ENCODE measurements around the gene TLCD1. TPM values are rescaled to one million over a fixed set of nuclear protein-coding genes. Genes with fewer than 3 reads are reported as not detected.
"Not testable (repeated sequence)": the region's sequence is repeated elsewhere in the genome, so short reads cannot be mapped to it uniquely, and the experiment has no call there.

The TLCD1 gene
- total RNA-seq, 2 donors from 2014 or later: 1.5 to 9.7 TPM

DNA sequence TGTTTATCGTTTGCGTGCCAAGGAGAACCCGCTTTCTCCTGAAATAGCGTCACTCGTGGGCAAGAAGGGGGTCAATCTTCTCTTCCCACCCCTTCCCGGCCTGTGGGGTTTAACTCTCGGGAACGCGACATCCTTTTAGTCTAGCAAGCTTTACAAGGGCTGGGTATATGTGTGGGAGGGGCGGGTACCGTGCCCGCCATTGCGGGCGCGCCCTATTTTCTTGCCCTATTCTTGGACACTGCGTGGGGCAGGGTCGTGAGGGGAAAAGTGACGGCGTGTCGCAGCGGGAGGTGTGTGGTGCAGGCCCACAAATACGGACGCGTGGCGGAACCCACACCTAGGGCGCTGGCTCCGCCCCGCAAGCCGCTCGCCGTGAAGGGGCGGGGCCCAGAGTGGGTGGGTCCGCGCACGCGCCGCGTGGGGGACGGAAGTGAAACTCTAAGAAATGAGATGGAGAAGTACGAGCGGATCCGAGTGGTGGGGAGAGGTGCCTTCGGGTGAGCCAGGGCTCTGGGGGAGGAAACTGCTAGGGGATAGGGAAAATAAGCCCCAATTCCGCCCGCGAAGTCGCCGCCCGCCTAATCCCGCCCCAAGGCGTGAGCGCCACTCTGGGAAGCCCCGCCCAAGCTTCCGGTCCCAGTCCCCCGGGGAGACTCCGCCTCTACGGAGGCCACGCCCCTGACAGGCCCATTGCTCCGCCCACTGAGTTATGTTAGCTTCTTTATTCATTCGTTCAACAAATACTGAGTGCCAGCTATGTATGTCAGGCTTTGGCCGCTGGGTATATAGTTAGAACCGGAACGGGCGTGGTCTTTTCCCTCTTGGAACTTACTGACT lies 2.5 kb upstream of the TLCD1 start, which contains the start of gene NEK8:
TSS of gene NEK8 (plus strand) at position 425 of the 837 bp plus-strand sequence. CDS start at position 451, 26 bp downstream.
- Mint-ChIP-seq H3K27ac (peak within 1 kb of the TSS; percentile 95 to 98), H3K27me3 (no peaks in the 10 kb centered on the region), H3K9me3 (no peaks in the 10 kb centered on the region), H3K36me3 (peaks cover 14% of the 10 kb centered on the region), H3K4me3 (peak within 1 kb of the TSS; percentile 91), H3K4me1 (ENCODE audit: low read depth in 2 of 2) (peaks cover 47 to 50% of the 10 kb centered on the region in 2 donors)
- DNase-seq (ENCODE audit: low spot score) (peak; percentile 96), ATAC-seq (peak; percentile 74 to 84)

DNA sequence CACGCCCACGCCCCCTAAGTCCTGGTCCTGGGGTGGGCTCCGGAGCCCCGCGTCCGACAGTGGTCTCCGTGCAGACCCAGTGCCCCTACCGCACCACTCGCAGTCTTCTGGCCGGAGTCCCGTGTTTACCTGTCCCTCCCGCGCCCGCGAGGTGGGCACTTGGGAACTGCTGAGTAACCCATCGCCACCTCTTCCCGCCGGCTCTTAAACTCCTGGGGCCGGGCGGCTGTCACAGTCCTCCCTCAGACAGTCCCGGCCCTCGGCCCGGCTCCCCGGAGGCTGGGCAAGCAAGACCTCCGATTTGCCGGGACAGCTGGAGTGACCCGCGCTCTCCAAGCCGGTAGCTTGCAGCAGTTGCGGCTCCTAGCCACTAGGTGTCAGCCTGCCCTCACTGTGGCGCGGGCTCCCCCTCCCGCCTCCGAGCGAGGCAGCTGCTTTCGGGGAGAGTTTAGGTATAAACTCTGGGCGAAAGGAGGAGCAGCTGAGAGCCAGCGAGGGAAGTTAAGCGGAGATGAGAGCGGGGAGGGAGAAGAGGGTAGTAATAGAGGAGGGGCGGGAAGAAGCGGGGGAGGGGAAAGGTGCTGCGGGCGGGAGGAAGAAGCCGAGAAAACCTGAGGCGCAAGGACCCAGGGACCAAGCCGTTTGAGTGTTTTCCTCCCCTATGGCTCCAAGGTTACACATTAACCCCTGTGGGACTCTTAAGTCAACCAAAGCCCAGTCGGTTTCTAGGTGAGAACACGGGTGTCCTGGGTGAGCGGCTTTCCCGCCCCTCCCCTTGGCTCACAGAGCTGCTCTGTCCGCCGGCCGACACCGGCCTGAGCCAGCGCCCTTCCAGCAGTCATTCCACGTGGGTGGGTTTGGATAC lies 826 bp upstream of the TLCD1 start:
- ATAC-seq (peak; percentile 69 to 76), DNase-seq (ENCODE audit: low spot score) (peak; percentile 93)
- Mint-ChIP-seq H3K4me3 (peak overlapping the region; percentile 91), H3K9me3 (no peaks in the 10 kb centered on the region), H3K27ac (peak overlapping the region; percentile 95 to 98), H3K4me1 (ENCODE audit: low read depth in 2 of 2) (peaks cover 55 to 56% of the 10 kb centered on the region in 2 donors), H3K27me3 (no peaks in the 10 kb centered on the region), H3K36me3 (peaks cover 18% of the 10 kb centered on the region)

DNA sequence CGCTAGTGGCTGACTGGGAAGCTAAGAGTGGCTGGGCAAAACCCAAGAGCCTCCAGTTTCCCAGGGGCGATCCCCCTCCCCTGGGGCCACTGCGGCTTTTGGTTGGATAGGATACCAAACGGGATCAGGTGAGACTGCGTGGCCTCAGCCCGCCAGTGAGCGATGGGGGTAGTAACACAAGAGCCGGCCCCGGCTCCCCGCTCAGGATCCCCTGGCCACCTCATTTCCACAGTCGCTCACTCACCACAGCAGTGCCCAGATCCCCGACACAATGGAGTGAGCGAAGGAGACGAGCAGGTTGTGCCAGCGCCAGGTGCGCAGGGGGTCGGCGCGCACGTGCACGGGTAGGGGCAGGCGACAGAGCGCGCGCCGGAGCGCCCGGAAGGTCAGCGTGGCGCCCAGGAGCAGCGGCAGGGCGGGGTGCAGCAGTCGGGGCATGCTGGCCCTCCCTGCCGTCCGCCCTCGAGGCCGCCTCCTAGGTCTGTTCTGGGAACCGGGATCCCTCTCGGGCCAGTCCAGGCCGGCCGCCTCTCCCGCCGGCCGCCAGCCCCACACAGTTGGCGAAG lies 290 bp downstream of the TLCD1 start:
- H3K4me1 Mint-ChIP-seq (ENCODE audit: low read depth in 2 of 2): peaks cover 61 to 62% of the 10 kb centered on the region in 2 donors
- peaks cover 24% of the 10 kb centered on the region for H3K36me3 Mint-ChIP-seq
- H3K27ac Mint-ChIP-seq: peak overlapping the region; percentile 38 to 80
- DNase-seq (ENCODE audit: low spot score) (no peak), ATAC-seq (peak in 1 of 2 donors; percentile 8)
- peak overlapping the region; percentile 97 for H3K4me3 Mint-ChIP-seq
- H3K9me3 Mint-ChIP-seq: no peaks in the 10 kb centered on the region
- no peaks in the 10 kb centered on the region for H3K27me3 Mint-ChIP-seq

DNA sequence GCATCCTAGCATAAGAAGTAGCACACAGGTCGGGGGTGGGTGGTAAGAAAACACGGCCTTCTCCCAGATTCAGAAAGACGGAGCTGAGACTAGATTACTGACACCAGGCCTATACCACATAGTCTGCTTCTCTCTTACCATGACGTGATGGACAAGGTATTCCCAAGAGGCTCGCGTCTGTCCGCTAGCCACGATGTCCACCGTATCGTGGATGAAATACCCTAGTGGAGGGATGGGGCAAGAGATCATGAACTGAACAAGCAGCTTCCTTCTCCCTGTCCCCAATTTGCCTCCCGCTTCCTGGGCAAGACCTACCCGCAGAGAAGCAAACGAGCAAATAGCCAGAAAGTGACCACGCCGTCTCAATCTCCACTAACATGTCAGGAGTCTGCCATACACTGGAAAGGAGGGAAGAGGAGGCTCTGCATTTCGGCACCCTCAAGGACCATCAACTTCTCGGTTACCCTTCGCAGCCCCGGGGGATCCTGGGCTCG lies 820 bp downstream of the TLCD1 start:
- H3K4me1 Mint-ChIP-seq (ENCODE audit: low read depth in 2 of 2): peaks cover 66 to 67% of the 10 kb centered on the region in 2 donors
- peaks cover 29% of the 10 kb centered on the region for H3K36me3 Mint-ChIP-seq
- H3K27me3 Mint-ChIP-seq: no peaks in the 10 kb centered on the region
- H3K4me3 Mint-ChIP-seq: peak overlapping the region; percentile 97
- DNase-seq (ENCODE audit: low spot score) (no peak), ATAC-seq (no peak)
- peak overlapping the region; percentile 38 to 80 for H3K27ac Mint-ChIP-seq
- no peaks in the 10 kb centered on the region for H3K9me3 Mint-ChIP-seq

DNA sequence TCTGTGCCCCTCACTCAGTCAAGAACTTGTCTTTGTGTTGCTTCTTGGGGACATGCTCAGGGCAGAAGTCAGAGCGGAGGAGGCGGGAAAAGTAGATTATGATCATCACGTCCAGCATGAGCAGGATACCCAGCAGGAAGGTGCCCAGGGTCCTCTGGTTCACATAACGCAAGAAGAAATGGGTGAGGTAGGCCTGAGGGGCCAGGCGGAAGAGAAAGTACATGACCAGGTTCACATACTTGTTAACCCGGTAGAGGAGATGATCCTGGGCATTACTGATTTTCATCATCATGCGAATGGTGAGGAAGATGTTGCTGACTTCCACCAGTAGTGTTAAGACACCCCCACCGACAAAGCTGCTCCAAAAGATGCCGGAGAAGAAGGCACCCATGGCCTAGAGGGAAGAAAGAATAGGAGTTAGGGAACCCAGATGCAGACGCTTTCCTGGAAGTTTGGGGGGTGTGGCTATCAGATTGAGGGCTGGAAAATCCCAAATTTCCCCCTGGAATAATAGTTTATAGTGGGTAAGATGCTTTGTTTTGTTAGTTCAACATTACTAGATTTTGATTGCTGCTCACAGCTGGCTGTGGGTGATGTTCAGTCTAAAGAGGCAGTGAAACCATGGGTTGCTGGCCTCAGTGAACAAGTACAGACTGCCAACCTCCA lies 1.4 kb downstream of the TLCD1 start:
- Mint-ChIP-seq H3K9me3 (no peaks in the 10 kb centered on the region), H3K36me3 (peaks cover 34% of the 10 kb centered on the region), H3K4me1 (ENCODE audit: low read depth in 2 of 2) (peaks cover 67 to 68% of the 10 kb centered on the region in 2 donors), H3K4me3 (peak overlapping the region; percentile 97), H3K27me3 (no peaks in the 10 kb centered on the region), H3K27ac (peak overlapping the region; percentile 38 to 80)
- no peak for ATAC-seq
- no peak for DNase-seq (ENCODE audit: low spot score)

DNA sequence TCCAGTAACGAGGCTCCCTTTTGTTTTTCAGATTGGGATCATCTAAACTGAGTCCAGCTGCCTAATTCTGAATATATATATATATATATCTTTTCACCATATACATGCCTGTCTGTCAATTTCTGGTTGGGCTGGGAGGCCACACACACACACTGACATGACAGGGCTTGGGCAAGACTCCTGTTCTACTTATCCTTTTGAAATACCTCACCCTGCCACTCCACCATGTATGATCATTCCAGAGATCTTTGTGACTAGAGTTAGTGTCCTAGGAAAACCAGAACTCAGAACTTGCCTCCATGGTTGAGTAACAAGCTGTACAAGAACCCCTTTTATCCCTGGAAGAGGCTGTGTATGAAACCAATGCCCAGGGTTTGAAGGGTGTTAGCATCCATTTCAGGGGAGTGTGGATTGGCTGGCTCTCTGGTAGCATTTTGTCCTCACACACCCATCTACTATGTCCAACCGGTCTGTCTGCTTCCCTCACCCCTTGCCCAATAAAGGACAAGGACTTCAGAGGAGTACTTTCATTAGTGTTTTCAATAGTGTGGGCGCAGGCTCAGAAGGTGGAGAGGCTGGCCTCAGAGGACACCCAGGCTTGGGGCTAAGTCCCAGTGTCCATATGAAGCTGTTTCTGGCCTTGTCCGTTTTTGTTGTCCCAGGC lies 2.1 kb downstream of the TLCD1 start:
- Mint-ChIP-seq H3K4me3 (peak overlapping the region; percentile 97), H3K36me3 (peaks cover 34% of the 10 kb centered on the region), H3K27ac (peak overlapping the region; percentile 38 to 80), H3K4me1 (ENCODE audit: low read depth in 2 of 2) (peaks cover 69 to 70% of the 10 kb centered on the region in 2 donors)
- H3K27me3 Mint-ChIP-seq; ATAC-seq; H3K9me3 Mint-ChIP-seq; DNase-seq (ENCODE audit: low spot score): not testable (repeated sequence)

DNA sequence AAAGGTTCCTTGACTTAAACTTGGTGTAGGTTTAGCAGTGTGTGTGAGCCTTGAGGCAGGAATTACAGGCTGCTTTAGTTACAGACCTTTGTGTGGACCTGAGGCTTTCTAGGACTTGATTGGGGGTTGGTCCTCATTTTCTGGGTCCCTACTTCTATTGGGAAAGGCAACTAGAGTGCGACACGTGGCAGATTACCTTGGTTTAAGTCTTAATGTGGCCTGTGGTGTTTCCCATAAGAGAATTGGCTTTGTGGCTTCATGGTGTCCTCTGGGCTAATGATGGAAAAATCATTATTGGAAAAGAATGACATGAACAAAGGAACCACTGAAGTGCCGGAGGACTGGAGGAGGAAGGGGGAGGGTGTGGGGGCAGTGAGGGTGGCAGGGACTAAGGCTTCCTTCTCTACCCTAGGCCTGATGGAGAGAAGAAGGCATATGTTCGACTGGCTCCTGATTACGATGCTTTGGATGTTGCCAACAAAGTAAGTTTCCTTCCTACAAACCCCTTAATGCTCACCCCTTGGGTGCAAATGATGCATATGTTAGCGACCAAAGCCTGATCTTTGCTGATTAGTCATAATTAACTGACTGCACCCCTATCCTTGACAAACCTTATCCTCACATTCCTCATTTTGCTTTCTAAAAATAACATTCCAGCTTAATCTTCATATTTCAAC lies 2.7 kb downstream of the TLCD1 start:
- Mint-ChIP-seq H3K36me3 (peaks cover 34% of the 10 kb centered on the region), H3K4me3 (peak overlapping the region; percentile 97), H3K4me1 (ENCODE audit: low read depth in 2 of 2) (peaks cover 69 to 70% of the 10 kb centered on the region in 2 donors), H3K27ac (peak overlapping the region in 1 of 2 donors; percentile 80), H3K9me3 (no peaks in the 10 kb centered on the region), H3K27me3 (no peaks in the 10 kb centered on the region)
- ATAC-seq (no peak), DNase-seq (ENCODE audit: low spot score) (no peak)

DNA sequence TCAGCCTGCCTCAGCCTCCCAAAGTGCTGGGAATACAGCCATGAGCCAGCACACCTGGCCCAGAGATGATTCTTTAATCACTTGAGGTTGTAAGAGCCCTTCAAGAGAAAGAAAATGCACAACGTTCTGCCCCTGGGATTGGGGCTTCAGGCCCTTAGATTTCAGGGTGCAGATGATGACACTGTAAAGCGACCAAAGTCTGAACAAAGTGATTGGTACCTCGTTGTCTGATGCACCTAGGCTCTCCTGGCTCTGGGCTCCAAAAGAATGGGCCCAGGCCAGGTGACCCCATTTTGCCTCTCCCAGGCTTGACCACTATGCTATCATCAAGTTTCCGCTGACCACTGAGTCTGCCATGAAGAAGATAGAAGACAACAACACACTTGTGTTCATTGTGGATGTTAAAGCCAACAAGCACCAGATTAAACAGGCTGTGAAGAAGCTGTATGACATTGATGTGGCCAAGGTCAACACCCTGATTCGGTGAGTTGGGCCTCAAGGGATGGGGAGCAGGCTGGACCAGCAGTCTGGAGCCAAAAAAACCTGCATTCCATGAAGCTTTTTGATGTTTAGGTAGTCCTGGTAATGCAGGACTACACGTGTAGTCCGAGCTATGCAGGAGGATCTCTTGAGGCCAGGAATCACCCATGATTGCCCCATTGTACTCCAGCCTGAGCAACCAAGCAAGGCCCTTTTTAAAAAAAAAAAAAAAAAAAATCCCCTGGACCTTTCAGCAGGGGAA lies 3.4 kb downstream of the TLCD1 start:
- ATAC-seq (no peak), DNase-seq (ENCODE audit: low spot score) (no peak)
- Mint-ChIP-seq H3K36me3 (peaks cover 34% of the 10 kb centered on the region), H3K27me3 (no peaks in the 10 kb centered on the region), H3K4me1 (ENCODE audit: low read depth in 2 of 2) (peaks cover 67 to 68% of the 10 kb centered on the region in 2 donors), H3K27ac (peak overlapping the region in 1 of 2 donors; percentile 93), H3K9me3 (no peaks in the 10 kb centered on the region), H3K4me3 (peak overlapping the region; percentile 97)

DNA sequence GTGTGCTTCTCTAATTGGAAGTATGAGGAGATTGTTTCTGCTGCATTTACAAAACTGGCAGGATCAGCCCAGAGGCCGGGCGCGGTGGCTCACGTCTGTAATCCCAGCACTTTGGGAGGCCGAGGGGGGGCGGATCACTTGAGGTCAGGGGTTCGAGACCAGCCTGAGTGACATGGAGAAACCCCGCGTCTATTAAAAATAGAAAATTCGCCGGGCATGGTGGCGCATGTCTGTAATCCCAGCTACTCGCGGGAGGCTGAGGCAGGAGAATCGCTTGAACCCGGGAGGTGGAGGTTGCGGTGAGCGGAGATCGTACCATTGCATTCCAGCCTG lies 5.1 kb downstream of the TLCD1 start:
- Mint-ChIP-seq H3K4me3 (peak overlapping the region; percentile 97), H3K27ac (peak overlapping the region; percentile 93 to 97), H3K4me1 (ENCODE audit: low read depth in 2 of 2) (peaks cover 58% of the 10 kb centered on the region in 2 donors), H3K36me3 (peaks cover 34% of the 10 kb centered on the region)
- not testable (repeated sequence) for ATAC-seq; H3K9me3 Mint-ChIP-seq; DNase-seq (ENCODE audit: low spot score); H3K27me3 Mint-ChIP-seq

DNA sequence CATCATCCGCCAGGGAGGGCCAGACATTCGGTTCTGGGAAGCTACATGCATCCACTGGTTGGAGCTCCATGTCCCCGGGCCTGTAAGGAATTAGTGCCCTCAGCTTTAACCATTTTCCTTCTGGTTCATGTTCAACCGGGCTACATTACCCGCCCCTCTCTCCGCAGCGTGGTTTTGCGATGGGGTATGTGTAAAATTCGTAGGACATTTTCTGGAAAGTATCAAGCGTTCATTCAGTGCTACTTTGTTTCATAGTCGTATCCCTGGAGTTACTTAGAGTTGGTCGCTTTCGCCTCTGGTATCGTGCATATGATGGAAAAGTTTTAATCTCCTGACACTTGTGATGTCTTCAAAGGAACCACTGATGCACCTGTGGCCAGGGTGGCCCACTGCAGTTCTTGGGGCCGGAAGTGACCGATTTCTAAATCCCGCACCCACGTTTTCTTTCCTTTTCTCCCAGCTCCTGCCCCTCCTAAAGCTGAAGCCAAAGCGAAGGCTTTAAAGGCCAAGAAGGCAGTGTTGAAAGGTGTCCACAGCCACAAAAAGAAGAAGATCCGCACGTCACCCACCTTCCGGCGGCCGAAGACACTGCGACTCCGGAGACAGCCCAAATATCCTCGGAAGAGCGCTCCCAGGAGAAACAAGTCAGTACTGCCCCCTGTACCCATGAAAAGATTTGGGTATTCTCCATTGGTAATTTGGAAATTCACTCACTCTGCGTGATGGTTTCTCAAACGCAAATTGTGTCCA lies 5.6 kb downstream of the TLCD1 start:
- Mint-ChIP-seq H3K9me3 (no peaks in the 10 kb centered on the region), H3K4me3 (peak overlapping the region; percentile 97), H3K27ac (peak overlapping the region; percentile 93 to 97), H3K4me1 (ENCODE audit: low read depth in 2 of 2) (peaks cover 54% of the 10 kb centered on the region in 2 donors), H3K36me3 (peaks cover 34% of the 10 kb centered on the region), H3K27me3 (peaks cover 2 to 4% of the 10 kb centered on the region in 2 donors)
- no peak for DNase-seq (ENCODE audit: low spot score)
- no peak for ATAC-seq

DNA sequence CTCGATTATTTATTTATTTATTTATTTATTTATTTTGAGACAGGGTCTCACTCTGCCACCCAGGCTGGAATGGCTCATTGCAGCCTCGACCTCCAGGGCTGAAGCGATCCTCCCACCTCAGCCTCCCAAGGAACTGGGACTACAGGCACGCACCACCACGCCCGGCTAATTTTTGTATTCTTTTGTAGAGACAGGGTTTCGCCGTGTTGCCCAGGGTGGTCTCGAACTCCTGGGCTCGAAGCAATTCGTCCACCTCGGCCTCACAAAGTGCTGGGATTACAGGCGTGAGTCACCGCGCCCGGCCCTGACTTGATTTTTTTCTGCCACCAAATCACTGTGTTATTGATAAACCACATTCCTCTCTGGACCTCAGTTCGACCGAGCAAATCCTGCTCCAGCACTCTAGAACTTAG lies 7.0 kb downstream of the TLCD1 start:
- Mint-ChIP-seq H3K27me3 (peaks cover 12 to 13% of the 10 kb centered on the region in 2 donors), H3K4me1 (ENCODE audit: low read depth in 2 of 2) (peaks cover 40 to 42% of the 10 kb centered on the region in 2 donors), H3K27ac (peak overlapping the region; percentile 93 to 97), H3K9me3 (no peaks in the 10 kb centered on the region), H3K4me3 (peak overlapping the region; percentile 97), H3K36me3 (peaks cover 24% of the 10 kb centered on the region)
- no peak for DNase-seq (ENCODE audit: low spot score)
- no peak for ATAC-seq

All from natural killer cell treated with Interleukin-12 subunit alpha and Interleukin-12 subunit beta and Interleukin-15 and Interleukin-18, amount 100 ng/mL, for 72 hours (primary cell).